Measurements from ENCODE around the gene PEX26. TPM values are rescaled to one million over a fixed set of nuclear protein-coding genes. Genes with fewer than 3 reads are reported as not detected.

Gene PEX26
- total and polyA plus RNA-seq, 9 of the 15 experiments (the other 6 are each of a cell fraction or from before 2014, with no cell fraction given), result 0.35 to 39.6 (median 17.4) TPM

- TF ChIP-seq ETV1 (tag; conservative IDR thresholded peaks at IDR 0.05; ENCODE audit: low read depth), result no peak
- no peak for TF ChIP-seq ZNF830 (CRISPR knock-in tag; IDR thresholded peaks at IDR 0.05)
- TF ChIP-seq MCM7 (IDR thresholded peaks at IDR 0.05), result no peak
- no peak for TF ChIP-seq HSF4 (CRISPR knock-in tag; IDR thresholded peaks at IDR 0.05; ENCODE audit: borderline replicate concordance)
Observed at GRCh38 chr22:18064636-18065035, 13.2 kb upstream of the PEX26 start (continued).

- 0% methylated on average over 9 of the region's 9 CpGs for WGBS (ENCODE audit: insufficient coverage, low coverage, missing lambda C conversion rate)
- TF ChIP-seq NFE2 (IDR thresholded peaks at IDR 0.05; ENCODE audit: low read depth), result peak; percentile 6; the same call in 1 of the 2 replicates
- 0 out of 2 replicates have a peak, but pooled peaks have one; percentile 4 for TF ChIP-seq ZNF316 (IDR thresholded peaks at IDR 0.05)
- no peak for TF ChIP-seq CXXC5 (CRISPR knock-in tag; IDR thresholded peaks at IDR 0.05)
- H3K4me1 ChIP-seq (replicated peaks in 1 of 2; ENCODE audit: control insufficient read depth in 2 of 2, insufficient read depth in 2 of 2, low read length in 2 of 2), result no peaks in the 10 kb centered on the region
- no peaks in the 10 kb centered on the region for H3K36me3 ChIP-seq (ENCODE audit: control insufficient read depth, insufficient read depth, low read length)
- ATAC-seq (no peak), DNase-seq (ENCODE audit: extremely low read depth in 1 of 4, low spot score in 3 of 4) (no peak), FAIRE-seq (no peak)
- ChIA-PET CTCF (ENCODE audit: low intra/inter-chr PET ratio) (no interaction called here), POLR2A (interaction anchor here (1.0 to 1.6 kb wide), 3 partner anchors 9 to 13 kb away, joined by 3 to 4 read pairs (median 4); partner anchors contain the start of gene PEX26)
- intact Hi-C loops (cut with micrococcal nuclease) (loop anchor here (10.0 kb wide), 1 partner anchor 290 kb away; the partner anchor contains the start of gene BID), in situ Hi-C loops (cut with MboI) (loop anchor here (5.0 kb wide), 1 partner anchor 323 kb away; no protein-coding TSS in a partner anchor)
- peaks cover 5% of the 10 kb centered on the region; the same call in 1 of the 2 replicates for H4K20me1 ChIP-seq (replicated peaks; ENCODE audit: control insufficient read depth, insufficient read depth, low read length)
- no TSS peak for BruUV-seq (replicated peaks)
- H3K9me3 ChIP-seq (replicated peaks; ENCODE audit: control insufficient read depth, insufficient read depth, low read depth, low read length), result no peaks in the 10 kb centered on the region
- H3K79me2 ChIP-seq (ENCODE audit: control insufficient read depth, insufficient read depth, low read length), result no peaks in the 10 kb centered on the region
- no peak overlapping the region for H3K4me3 ChIP-seq
- H3K9ac ChIP-seq (ENCODE audit: insufficient read depth in 1 of 2, low read depth in 2 of 2, low read length in 2 of 2), result no peak overlapping the region
- H3K27me3 ChIP-seq (ENCODE audit: control insufficient read depth in 2 of 2, insufficient read depth in 2 of 2, low read length in 2 of 2), result peaks cover 65 to 70% of the 10 kb centered on the region in 2 experiments
- no peak overlapping the region for H3K27ac ChIP-seq (ENCODE audit: extremely low read depth, low read depth, low read length)
- H3K9me1 ChIP-seq (ENCODE audit: control insufficient read depth, insufficient read depth, low read length), result no peaks in the 10 kb centered on the region
- H2AFZ ChIP-seq (ENCODE audit: low read depth, low read length), result no peak overlapping the region
- H3K4me2 ChIP-seq (ENCODE audit: insufficient read depth, low read length), result no peak overlapping the region
Observed at GRCh38 chr22:18065256-18065655, 12.5 kb upstream of the PEX26 start.
